DOHH2 (cell line): Measurements from ENCODE around the gene TMEM63B.

Source experiments
- H3F3A ChIP-seq: fragments of 200-600 bp; sonication (generic), shearing (Covaris generic); 2 replicates; pipeline ENCODE4 v1.6.0; 2016; ENCODE audit warnings: antibody characterized with exemption, mild to moderate bottlenecking; ENCODE audit not compliant: control insufficient read depth, insufficient read depth
- H3K27ac ChIP-seq: fragments of 200-600 bp; sonication (generic); 2 replicates; pipeline ENCODE4 v1.5.1; 2014; ENCODE audit warnings: low read depth, mild to moderate bottlenecking, low read length, moderate library complexity
- H3K27me3 ChIP-seq: fragments of 200-600 bp; sonication (generic); 2 replicates; pipeline ENCODE4 v1.6.1; 2014; ENCODE audit warnings: mild to moderate bottlenecking, low read length, mixed read lengths; ENCODE audit not compliant: control insufficient read depth
- H3K36me3 ChIP-seq: fragments of 200-600 bp; sonication (generic); 2 replicates; pipeline ENCODE4 v1.6.1; 2014; ENCODE audit warnings: mild to moderate bottlenecking, low read length, moderate library complexity, mixed read lengths; ENCODE audit not compliant: control insufficient read depth
- H3K4me1 ChIP-seq: fragments of 200-600 bp; sonication (generic); 2 replicates; pipeline ENCODE4 v1.6.1; 2014; ENCODE audit warnings: mild to moderate bottlenecking, low read length, mixed read lengths; ENCODE audit not compliant: control insufficient read depth
- H3K4me2 ChIP-seq: fragments of 200-600 bp; sonication (generic); 2 replicates; pipeline ENCODE4 v1.6.0; 2014; ENCODE audit warnings: mild to moderate bottlenecking, low read length, moderate library complexity
- H3K4me3 ChIP-seq: fragments of 200-600 bp; sonication (generic); 2 replicates; pipeline ENCODE4 v1.5.1; 2014; ENCODE audit warnings: mild to moderate bottlenecking, low read length, mixed read lengths
- H3K79me2 ChIP-seq: fragments of 200-600 bp; sonication (generic); 2 replicates; pipeline ENCODE4 v1.6.1; 2014; ENCODE audit warnings: mild to moderate bottlenecking, low read length, mixed read lengths; ENCODE audit not compliant: control insufficient read depth
- H3K9me2 ChIP-seq: fragments of 200-600 bp; sonication (generic); replicated peaks from 2 replicates; pipeline ENCODE4 v1.6.1; 2014; ENCODE audit warnings: mild to moderate bottlenecking, low read length, mixed read lengths; ENCODE audit not compliant: control insufficient read depth
- H3K9me3 ChIP-seq: fragments of 200-600 bp; sonication (generic); 2 replicates; pipeline ENCODE4 v1.6.1; 2014; ENCODE audit warnings: antibody characterized with exemption, low read length, mixed read lengths; ENCODE audit not compliant: control insufficient read depth, insufficient read depth
- H4K20me1 ChIP-seq: fragments of 200-600 bp; sonication (generic); 2 replicates; pipeline ENCODE4 v1.6.0; 2014; ENCODE audit warnings: low read depth, mild to moderate bottlenecking, antibody characterized with exemption, low read length, moderate library complexity; ENCODE audit not compliant: control insufficient read depth, insufficient read depth
- EZH2phosphoT487 ChIP-seq: fragments of 200-600 bp; sonication (generic); IDR thresholded peaks from 2 replicates; pipeline ENCODE4 v1.6.1; 2017; ENCODE audit warnings: borderline replicate concordance, mild to moderate bottlenecking, antibody characterized with exemption, low read length, moderate library complexity, mixed read lengths
- TF ChIP-seq, protein P1 (sequence below): fragments of 200-600 bp; sonication (generic); IDR thresholded peaks from one replicate; pipeline ENCODE4 v1.5.1; 2014; ENCODE audit warnings: antibody characterized with exemption, mild to moderate bottlenecking, low read depth, low read length; ENCODE audit not compliant: poor library complexity, severe bottlenecking

TMEM63B gene

DNA sequence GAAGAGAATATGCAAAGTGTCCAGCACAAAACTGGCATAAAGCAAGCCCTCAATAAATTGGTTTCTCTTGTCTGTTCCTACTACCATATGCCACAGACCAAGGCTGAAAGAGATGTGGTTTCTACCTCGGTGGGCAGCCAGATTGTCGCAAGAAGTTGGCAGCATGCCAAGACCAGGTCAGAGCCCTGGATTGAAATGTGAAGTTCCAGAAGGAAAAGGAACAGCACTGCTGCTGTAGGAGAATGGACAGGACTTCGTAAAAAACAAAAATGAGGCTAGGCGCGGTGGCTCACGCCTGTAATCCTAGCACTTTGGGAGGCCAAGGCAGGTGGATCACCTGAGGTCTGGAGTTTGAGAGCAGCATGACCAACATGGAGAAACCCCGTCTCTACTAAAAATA, 22.2 kb upstream of the TMEM63B start:
- Histone ChIP-seq H3K9me2 (no peaks in the 10 kb centered on the region), H3K27me3 (no peaks in the 10 kb centered on the region), H3K4me2 (no peak overlapping the region), H3K9me3 (no peaks in the 10 kb centered on the region), H4K20me1 (no peaks in the 10 kb centered on the region; the same call in 1 of the 2 replicates), H3K27ac (no peak overlapping the region), H3K4me1 (no peaks in the 10 kb centered on the region), H3F3A (no peaks in the 10 kb centered on the region), H3K79me2 (peaks cover 3% of the 10 kb centered on the region; the same call in 1 of the 2 replicates), H3K36me3 (peaks cover 67% of the 10 kb centered on the region), H3K4me3 (no peak overlapping the region)
- TF ChIP-seq, protein P1, sequence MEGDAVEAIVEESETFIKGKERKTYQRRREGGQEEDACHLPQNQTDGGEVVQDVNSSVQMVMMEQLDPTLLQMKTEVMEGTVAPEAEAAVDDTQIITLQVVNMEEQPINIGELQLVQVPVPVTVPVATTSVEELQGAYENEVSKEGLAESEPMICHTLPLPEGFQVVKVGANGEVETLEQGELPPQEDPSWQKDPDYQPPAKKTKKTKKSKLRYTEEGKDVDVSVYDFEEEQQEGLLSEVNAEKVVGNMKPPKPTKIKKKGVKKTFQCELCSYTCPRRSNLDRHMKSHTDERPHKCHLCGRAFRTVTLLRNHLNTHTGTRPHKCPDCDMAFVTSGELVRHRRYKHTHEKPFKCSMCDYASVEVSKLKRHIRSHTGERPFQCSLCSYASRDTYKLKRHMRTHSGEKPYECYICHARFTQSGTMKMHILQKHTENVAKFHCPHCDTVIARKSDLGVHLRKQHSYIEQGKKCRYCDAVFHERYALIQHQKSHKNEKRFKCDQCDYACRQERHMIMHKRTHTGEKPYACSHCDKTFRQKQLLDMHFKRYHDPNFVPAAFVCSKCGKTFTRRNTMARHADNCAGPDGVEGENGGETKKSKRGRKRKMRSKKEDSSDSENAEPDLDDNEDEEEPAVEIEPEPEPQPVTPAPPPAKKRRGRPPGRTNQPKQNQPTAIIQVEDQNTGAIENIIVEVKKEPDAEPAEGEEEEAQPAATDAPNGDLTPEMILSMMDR, result no peak
- TF ChIP-seq EZH2phosphoT487, result no peak

DNA sequence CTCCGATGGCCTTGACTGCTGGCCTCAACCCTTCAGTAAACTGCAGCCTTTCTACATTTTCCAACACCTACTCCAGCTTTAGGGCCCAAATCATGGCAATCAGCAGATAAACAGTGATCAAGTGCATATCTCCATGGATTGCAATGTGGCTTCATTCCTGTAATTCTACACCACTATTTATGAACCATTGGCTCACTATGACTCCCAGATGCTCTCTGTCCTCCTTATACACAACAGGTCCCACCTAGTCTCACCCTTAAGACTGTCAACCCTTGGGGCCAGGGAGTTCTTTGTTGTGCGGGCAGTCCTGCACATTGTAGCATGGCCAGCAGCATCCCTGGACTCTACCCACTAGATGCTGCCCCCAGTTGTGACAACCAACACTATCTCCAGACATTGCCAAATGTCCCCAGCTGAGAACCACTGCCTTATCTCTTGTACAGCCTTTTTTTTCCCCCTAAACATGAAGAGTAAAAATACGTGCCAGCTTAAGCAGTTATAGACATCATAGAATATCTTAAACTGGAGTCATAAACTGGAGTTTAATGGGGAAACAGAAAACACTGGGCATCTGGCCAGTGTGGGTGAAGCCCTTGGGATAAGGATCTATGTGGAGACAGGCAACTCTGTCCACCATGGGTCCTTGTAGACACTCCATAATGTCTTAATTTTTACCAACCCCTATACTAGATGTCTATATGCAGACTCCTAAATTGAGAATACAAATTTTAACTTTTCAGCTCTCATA, 21.2 kb upstream of the TMEM63B start:
- Histone ChIP-seq H3K27me3 (no peaks in the 10 kb centered on the region), H3K79me2 (peaks cover 7% of the 10 kb centered on the region), H3K27ac (no peak overlapping the region), H3K36me3 (peaks cover 72% of the 10 kb centered on the region), H3K4me2 (no peak overlapping the region), H3F3A (no peaks in the 10 kb centered on the region), H3K9me3 (no peaks in the 10 kb centered on the region), H3K9me2 (no peaks in the 10 kb centered on the region), H3K4me1 (no peaks in the 10 kb centered on the region), H3K4me3 (no peak overlapping the region), H4K20me1 (no peaks in the 10 kb centered on the region; the same call in none of the 2 replicates)
- TF ChIP-seq, protein P1, result no peak
- no peak for TF ChIP-seq EZH2phosphoT487

DNA sequence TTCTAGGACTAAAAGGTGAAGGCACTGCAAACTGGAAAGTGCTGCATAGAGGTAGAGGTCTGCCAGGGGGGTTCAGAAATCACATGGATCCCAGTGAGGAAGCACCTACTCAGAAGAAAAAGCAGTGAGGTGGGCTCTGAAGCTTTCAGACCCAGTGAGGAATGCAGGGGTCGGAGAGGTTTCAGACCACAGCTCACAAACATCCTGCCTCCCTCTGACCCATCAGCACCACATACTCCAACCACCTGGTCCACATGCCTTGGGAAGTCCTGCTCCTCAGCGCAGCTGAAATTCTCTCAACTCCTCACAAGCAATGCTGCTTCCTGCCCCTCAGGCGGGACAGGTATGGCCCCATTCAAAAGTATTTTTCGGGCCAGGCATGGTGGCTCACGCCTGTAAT, 20.3 kb upstream of the TMEM63B start:
- TF ChIP-seq EZH2phosphoT487, result no peak
- TF ChIP-seq, protein P1, result no peak
- no peaks in the 10 kb centered on the region for H3F3A ChIP-seq
- no peaks in the 10 kb centered on the region for H3K27me3 ChIP-seq
- H3K4me3 ChIP-seq, result no peak overlapping the region
- peaks cover 7% of the 10 kb centered on the region for H3K79me2 ChIP-seq
- peaks cover 78% of the 10 kb centered on the region for H3K36me3 ChIP-seq
- no peaks in the 10 kb centered on the region for H3K9me3 ChIP-seq
- H4K20me1 ChIP-seq, result peaks cover 4% of the 10 kb centered on the region
- no peak overlapping the region for H3K4me2 ChIP-seq
- H3K9me2 ChIP-seq, result no peaks in the 10 kb centered on the region
- H3K27ac ChIP-seq, result no peak overlapping the region
- peaks cover under 1% of the 10 kb centered on the region; the same call in 1 of the 2 replicates for H3K4me1 ChIP-seq
